SHP77 treated with DMSO at 0.1 percent for 48 hours (cell line): ENCODE results near the gene PGAM2.
A peak's percentile ranks its signal among the peaks of the same experiment; 100 is the strongest.
"Not testable (repeated sequence)": the region's sequence is repeated elsewhere in the genome, so short reads cannot be mapped to it uniquely, and the experiment has no call there.

Source experiments
- DNase-seq: peaks from one replicate; lab custom pipeline; 2025; lab: John Stamatoyannopoulos, UW

PGAM2 gene

DNA sequence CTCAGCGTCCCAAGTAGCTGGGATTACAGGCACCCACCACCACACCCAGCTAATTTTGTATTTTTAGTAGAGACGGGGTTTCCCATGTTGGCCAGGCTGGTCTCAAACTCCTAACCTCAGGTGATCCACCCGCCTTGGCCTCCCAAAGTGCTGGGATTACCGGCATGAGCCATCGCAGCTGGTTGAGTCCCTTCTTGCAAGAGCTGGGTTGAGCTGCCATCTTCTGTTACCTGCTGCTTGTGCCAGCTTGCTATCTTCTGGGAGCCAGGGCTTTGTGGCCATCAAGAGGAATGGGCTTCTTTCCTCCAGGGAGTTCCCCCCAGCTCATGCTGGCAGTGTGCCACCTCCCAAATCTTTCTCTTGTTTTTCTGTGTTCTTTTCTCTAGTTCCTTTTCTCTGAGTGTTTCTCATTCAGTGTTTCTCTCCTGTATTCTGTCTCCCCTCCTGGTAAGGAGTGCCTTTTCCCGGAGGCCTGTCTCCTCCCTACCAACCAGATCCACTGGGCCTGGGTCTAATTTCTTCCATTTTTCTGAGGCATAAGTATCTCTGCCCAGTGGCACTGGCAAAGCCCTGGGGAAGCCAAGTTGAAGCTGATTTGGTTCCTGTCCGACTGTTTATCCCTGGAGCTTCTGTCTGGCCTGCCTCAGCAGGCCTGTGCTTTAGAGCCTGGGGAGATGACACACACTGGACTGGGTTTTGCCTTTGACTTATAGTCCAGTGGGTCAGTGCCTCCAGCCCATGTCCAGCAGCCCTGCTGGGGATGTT lies 17.2 kb downstream of the PGAM2 start:
- no peak for DNase-seq

GRCh38 chr7:44046321-44047061 lies 18.9 kb downstream of the PGAM2 start:
- DNase-seq = no peak

DNA sequence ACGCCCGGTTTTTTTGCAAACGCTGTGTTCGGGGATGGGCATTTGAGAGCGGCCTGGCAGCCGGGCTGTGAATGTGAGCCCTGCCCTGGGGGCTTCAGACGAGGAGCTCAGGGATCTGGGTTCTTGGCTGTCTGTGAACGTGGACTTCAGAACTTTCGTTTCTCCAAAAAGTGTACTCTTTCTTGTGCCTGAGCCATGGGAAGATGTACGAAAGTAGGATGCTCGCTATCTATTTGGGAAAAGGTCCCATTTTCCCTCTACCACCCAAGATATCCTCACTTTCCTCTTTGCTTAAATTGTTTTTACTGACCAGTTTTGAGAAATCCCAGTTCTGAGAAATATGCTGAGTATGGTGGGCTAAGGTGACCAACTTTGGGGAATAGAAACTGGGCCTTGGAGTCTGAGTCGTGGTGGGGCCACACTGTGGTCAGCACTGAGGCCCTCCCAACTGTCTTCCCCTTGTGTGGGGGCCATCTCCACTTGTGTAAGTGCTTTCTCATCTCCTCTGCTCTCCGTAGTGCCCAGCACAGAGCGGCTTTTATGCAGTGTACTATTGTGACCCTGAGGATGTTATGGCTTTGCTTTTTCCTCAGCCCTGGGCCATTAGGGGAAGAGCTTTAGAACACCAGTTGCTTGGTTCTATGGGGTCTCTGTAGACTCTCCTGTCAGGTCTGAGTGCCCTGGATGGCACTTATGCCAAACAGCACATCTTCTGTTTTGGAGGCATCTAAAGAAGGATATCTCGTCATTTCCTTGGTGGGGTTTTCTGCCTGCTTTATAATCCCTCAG lies 19.9 kb downstream of the PGAM2 start:
- DNase-seq = no peak

DNA sequence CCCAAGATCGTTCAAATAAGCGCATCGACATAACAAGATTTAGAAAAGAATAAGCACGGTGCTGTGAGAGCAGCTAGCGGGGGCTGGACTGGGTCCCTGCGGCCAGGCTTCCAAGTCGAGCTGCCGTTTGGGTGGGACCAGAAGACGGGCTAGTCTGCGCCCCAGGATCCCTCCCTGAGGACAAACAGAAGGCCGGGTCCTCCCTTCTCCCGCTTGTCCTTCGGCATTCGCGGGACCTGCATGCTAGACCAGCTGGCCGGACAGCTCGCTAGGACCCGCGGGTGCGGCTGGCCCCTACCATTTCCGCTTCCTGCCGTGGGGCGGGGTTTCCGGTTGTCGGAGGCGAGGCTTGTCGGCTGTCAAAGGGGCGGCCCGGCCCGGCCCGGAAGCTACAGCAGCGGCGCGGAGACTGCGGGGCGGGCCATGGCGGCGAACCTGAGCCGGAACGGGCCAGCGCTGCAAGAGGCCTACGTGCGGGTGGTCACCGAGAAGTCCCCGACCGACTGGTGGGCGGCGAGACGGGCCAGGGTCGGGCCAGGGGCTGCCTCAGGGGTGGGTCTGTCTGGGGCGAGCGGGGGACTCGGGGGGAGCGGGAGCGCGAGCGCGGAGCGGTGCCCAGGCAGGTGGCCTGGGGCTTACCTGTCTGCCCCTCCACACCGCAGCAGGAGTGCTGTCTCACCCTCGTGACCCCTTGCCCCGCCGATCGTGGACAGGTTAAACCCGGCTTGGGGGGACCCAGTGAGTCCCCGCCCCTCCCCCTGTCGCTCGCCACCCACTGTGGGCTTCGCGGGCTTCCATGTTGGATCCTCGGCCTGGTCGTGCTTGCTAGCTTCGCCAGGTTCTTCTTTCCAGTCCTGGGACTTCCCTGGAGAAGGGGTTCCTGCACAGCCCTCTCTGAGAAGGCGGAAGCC lies 20.8 kb downstream of the PGAM2 start, which contains the start of gene DBNL:
DBNL (plus strand) TSS at position 388 of the 911 bp plus-strand sequence; CDS start at position 424, 36 bp downstream.
- DNase-seq = peak; percentile 85

DNA sequence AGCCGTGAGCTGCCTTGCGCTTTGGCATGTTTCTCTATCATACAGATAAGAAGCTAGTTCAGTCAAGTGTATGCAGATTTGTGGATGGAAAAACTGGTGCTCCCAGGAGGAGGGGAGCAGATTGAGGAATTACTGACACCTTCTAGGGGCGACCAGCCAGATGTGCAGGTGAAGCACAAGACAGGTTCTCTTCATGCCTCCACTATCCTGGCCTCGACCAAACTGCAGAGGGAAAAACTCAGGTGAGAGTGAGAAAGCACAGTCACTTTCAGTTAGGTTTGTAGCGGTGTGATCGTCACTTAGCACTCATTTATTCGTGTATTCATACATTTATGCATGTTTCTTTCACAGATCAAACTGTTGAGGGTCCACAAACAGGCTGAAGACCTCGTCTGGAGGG lies 21.5 kb downstream of the PGAM2 start:
- DNase-seq = no peak

DNA sequence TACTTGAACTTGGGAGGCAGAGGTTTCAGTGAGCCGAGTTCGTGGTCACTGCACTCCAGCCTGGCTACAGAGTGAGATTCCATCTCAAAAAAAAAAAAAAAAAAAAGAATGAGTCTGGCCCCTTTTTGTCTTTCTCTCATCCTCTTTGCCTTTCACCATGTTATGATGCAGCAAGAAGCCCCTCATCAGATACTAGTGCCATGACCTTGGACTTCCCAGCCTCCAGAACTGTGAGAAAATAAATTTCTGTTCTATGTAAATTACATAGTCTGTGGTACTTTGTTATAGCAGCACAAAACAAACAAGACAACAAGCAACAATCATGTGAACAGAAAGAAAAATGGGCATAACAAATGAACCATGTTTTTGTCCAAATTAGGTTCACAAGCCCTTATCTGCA lies 23.1 kb downstream of the PGAM2 start:
- DNase-seq = no peak

GRCh38 chr7:44040493-44040891 lies 24.9 kb downstream of the PGAM2 start:
- DNase-seq = peak; percentile 25

GRCh38 chr7:44039800-44040492 lies 25.4 kb downstream of the PGAM2 start:
- not testable (repeated sequence) for DNase-seq

GRCh38 chr7:44038961-44039558 lies 26.3 kb downstream of the PGAM2 start:
- peak; percentile 96 for DNase-seq

DNA sequence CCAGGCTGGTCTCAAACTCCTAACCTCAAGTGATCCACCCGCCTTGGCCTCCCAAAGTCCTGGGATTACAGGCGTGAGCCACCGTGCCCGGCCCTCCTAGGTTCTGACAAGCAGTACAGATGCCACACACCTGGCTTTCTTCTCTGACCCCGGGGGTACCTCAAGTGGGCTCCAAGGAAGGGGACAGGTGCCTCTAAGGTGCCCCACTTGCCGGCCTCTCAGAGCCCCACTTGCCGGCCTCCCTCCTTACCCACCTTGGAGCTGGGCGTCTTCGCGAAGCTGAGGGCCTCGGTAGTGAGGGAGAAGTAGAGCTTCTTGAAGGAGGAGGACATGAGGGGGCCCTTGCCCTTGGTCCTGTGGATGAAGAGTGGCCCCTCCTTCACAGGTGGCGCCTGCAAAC lies 26.8 kb downstream of the PGAM2 start:
- not testable (repeated sequence) for DNase-seq

- not testable (repeated sequence) for DNase-seq
Observed at GRCh38 chr7:44037951-44038350, 27.4 kb downstream of the PGAM2 start.

DNA sequence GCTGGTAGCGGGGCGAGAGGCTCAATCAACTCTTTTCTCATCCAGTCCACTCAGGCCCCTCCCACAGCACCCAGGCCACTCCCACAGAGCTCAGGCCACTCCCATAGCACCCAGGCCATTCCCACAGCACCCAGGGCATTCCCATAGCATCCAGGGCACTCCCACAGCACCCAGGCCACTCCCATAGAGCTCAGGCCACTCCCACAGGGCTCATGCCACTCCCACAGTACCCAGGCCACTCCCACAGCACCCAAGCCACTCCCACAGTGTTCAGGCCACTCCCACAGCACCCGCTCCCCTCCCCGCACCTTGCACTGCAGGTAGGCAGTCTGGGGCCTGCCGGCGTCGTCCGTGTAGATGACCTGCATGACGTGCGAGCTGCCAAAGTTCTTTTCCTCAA lies 29.0 kb downstream of the PGAM2 start:
- not testable (repeated sequence) for DNase-seq

GRCh38 chr7:44033971-44034844 lies 31.2 kb downstream of the PGAM2 start:
- not testable (repeated sequence) for DNase-seq

GRCh38 chr7:44032031-44032430 lies 33.3 kb downstream of the PGAM2 start:
- not testable (repeated sequence) for DNase-seq

DNA sequence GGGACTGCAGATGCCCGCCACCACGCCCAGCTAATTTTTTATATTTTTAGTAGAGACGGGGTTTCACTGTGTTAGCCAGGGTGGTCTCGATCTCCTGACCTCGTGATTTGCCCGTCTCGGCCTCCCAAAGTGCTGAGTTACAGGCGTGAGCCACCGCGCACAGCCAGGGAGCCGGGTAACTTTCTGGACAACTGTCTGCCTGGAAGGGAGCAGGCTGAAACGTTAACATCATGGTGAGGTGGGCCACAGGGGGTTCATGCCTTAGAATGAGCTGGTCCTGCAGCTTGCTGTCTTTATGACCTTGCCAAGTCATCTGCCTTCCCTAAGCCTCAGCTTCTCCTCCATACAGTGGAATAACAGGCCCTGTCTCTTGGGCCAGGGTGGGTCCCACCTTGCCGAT lies 34.0 kb downstream of the PGAM2 start:
- DNase-seq = not testable (repeated sequence)

- DNase-seq = not testable (repeated sequence)
Observed at GRCh38 chr7:44030029-44030428, 35.3 kb downstream of the PGAM2 start.

DNA sequence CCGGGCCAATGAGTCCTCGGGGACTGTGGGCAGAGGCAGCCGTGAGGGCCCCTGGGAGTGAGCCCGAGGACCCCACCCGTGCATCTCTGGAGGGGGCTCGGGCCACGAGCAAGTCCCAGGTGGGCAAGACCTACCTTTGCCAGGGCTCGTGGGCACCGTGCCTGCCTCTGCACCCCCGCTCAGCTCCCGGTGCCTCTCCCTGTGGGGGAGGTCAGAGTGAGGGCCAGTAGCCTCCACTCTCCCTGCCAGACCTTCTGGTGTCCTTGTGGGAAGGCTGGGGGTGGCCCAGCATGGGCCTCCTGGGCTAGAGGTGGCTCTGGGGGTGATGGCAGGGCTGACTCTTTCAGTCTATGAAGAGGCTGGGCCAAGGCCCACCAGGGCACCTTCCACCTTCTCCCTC lies 35.9 kb downstream of the PGAM2 start:
- not testable (repeated sequence) for DNase-seq

GRCh38 chr7:44022796-44023467 lies 42.4 kb downstream of the PGAM2 start:
- not testable (repeated sequence) for DNase-seq

- DNase-seq = not testable (repeated sequence)
Observed at GRCh38 chr7:44022069-44022468, 43.3 kb downstream of the PGAM2 start.
